Fibroblast of skin of right quadriceps (primary cell): Measurements from ENCODE around the gene PTPRN2.

ENCODE experiments used
- DNase-seq: peaks from one replicate; pipeline ENCODE4 v3.0.0-alpha.2; 2013

Gene PTPRN2

GRCh38 chr7:158141806-158142518 lies 445.7 kb downstream of the PTPRN2 start:
- DNase-seq = no peak

DNA sequence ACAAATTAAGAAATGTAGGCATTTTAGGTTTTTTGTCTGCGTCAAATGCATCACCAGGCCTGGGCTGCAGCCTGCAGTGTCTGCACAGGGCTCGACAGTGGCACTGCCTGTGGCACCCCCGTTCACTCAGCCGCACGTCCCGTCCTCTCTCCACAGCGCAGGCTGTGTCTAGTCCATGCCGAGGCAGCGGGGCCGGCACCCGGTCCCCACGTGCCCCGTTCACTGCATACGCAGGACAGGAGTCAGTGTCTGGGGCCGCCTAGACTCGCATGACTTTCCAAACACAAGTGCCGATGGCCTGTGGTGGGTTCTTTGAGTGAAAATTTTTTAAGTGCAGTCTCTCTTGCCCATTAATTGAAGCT lies 446.4 kb downstream of the PTPRN2 start:
- no peak for DNase-seq

GRCh38 chr7:158140538-158141220 lies 446.9 kb downstream of the PTPRN2 start:
- DNase-seq = no peak

GRCh38 chr7:158139499-158139898 lies 448.1 kb downstream of the PTPRN2 start:
- DNase-seq = no peak

GRCh38 chr7:158138329-158138597 lies 449.4 kb downstream of the PTPRN2 start:
- no peak for DNase-seq

- DNase-seq = no peak
Observed at GRCh38 chr7:158137516-158138328, 449.9 kb downstream of the PTPRN2 start.

DNA sequence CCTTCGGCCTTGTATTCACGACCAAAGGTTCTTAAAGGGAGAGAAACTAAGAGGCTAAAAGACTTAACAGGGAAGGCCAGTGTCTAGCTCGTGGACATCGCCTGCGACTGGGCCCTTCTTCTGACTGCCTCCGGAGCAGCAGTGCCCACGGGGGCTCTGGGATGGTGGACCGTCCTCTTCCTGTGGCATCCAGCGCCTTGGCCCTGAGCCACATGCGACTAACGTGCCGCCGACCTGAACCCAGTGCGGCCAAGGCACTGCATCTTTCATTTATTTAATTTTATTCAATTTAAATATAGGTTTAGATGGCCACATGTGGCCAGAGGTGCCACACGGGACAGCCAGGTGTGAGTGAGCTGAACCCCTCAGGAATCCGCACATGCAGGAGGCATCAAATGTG lies 451.7 kb downstream of the PTPRN2 start:
- DNase-seq = no peak

- no peak for DNase-seq
Observed at GRCh38 chr7:158134824-158135223, 452.8 kb downstream of the PTPRN2 start.

DNA sequence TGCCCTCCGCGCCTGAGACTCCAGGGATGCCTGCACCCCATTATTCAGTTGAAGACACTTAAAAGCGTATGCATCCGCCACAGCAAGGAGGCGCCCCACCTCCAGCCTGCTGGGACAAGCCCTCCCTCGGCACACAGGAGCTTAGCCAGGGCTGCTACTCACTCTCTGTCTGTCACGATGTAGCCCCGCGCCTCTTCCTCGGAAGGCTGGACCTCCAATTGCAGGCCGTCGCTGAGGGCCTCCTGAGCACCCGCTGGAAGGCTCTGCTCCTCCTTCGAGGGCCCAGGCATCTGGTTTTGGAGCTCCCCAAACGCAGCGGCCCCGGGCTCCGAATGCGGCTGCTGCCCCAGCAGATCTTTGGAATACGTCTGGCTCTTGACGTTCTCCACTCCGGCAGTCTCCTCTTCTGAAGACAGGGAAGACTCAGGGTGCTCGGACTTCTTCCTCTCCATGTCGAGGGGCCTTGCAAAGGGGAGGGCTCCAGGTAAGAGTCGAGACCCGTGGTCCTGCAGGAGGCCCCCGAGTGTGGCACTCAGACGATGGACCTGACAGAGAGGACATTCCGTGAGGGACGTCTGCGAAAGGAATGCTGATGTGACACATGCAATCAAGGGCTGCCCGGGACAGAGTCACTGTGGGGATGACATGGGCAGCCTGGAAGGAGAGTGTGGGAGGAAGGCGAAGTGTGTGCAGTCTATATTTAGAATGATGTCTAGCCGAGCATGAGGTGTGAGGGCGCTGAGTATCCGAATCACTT lies 453.9 kb downstream of the PTPRN2 start:
- DNase-seq = no peak

DNA sequence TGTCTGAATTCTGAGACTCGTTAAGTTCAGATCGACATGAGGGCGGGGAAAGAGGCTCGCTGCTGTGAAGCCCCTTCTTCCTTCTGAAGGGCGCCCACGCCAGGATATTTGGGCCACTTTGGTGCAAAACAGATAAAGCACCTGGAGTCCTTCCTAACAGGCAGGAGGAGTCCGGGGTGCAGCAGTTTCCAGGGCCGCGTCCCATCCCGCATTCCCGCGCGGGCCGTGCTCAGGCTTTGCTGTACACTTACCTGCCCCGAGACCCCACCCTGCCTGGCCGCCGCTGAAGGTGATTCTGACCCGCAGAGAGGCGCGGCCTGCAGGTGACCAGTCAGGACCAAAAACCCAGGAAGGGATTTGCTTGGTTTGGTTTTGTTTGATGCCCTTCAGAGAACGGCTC lies 454.6 kb downstream of the PTPRN2 start:
- no peak for DNase-seq

- no peak for DNase-seq
Observed at GRCh38 chr7:158130023-158130409, 457.6 kb downstream of the PTPRN2 start.

DNA sequence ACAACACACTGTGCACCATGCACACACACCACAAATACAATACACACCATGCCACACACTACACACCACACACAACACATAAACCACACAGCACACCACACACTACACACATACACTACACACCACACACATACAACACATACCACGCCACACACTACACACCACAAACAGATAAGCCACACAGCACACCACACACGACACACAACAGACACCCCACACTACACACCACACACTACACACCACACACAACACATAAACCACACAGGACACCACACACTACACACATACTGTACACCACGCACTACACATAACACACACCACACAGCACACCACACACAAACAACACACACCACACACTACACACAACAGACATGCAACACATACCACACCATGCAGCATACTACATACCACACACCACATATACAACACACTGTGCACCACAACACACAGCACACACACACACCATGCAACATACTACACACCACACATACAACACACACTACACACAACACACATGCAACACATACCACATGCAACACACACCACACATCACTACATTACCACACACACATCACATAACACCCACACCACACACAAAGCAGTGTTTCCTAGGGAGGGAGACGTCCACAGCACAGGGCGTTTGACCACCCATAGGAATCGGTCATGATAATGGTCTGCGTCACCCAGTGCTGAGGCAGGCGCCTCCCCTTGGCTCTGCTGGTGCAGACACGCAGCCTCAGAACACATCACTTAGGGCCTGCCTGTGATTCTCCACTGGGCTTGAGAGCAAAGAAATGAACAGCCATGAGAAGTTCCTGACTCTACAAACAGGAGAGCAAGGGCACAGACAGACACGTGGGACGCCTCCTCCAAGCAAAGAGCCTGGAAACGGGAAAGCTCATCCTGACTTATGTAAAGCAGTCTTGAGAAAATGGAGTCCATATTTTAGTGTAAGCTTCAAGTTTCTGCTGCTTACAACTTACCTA lies 458.3 kb downstream of the PTPRN2 start:
- no peak for DNase-seq

DNA sequence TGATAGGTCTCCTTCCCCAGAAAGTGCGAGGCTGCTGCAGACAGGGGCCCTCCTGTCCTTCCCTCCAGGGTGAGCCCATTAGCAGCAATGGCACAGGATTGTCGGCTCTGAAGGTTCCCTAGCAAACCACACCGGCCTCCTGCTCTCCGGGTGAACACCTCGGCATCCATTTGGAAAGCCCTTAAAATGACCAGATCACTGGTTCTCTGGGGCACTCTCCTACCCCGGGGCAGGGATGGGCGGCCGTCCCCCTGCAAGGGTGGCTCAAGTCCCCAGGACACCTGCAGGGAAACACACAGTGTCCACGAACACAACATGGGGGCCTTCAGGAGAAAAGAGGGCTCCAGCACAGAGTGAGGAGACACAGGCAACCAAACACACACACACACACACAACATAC lies 459.1 kb downstream of the PTPRN2 start:
- DNase-seq = no peak

- DNase-seq = no peak
Observed at GRCh38 chr7:158127241-158127640, 460.4 kb downstream of the PTPRN2 start.

- DNase-seq = no peak
Observed at GRCh38 chr7:158126661-158127060, 461.0 kb downstream of the PTPRN2 start.

DNA sequence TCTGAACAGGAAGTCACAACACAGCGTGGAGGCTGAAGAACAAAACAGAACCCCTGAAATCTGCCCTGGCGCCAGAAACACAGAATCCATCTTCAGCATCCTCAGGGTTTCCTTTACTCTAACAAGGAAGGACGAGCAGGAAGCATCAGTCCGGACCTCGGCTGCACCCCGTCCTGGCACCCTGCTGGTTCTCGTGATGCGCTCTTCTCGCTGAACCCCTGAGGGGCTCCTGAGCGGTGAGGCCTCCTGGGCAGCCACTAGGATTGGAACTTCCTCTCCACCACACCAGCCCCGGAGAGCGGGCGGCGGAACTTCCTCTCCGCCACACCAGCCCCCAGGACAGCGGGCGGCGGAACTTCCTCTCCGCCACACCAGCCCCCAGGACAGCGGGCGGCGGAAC lies 461.9 kb downstream of the PTPRN2 start:
- DNase-seq = no peak

- DNase-seq = no peak
Observed at GRCh38 chr7:158125091-158125490, 462.5 kb downstream of the PTPRN2 start.

- no peak for DNase-seq
Observed at GRCh38 chr7:158124671-158125079, 462.9 kb downstream of the PTPRN2 start.

GRCh38 chr7:158123753-158124152 lies 463.9 kb downstream of the PTPRN2 start:
- no peak for DNase-seq

GRCh38 chr7:158123214-158123613 lies 464.4 kb downstream of the PTPRN2 start:
- no peak for DNase-seq

DNA sequence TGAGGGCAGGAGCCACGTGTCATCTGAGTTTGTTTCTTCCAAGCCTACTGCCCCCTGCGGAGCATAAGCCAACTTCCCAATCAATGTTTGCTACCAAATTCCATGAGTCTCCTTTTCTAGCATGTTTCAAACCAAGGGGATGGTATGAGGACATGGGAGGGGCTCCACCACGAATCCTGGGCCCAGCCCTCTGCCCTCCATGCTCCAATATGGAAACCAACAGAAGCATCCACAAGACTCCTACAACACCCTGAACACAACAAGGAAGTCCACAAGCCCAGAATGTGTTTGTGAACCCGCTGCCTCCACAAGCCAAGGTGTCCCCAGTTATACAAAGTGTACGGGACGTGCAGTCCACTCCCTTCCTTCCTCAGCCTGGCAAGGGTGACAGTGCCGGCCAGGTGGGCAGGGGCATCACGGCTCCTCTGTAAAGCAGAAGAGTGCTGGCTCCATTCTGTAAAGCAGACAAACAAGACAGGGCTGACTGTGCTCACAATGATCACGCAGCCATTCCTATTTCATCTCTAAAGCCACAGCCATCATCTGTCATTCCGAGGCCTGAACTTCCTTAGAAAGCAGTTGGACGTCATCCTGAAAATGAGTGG lies 466.1 kb downstream of the PTPRN2 start:
- DNase-seq = no peak

- no peak for DNase-seq
Observed at GRCh38 chr7:158120716-158121115, 466.9 kb downstream of the PTPRN2 start.
